ENCODE results near the gene MAP2K6. TPM values are rescaled to one million over a fixed set of nuclear protein-coding genes. Genes with fewer than 3 reads are reported as not detected.

MAP2K6 gene
- total RNA-seq, 1 donor from 2014 or later: 10.1 TPM

DNA sequence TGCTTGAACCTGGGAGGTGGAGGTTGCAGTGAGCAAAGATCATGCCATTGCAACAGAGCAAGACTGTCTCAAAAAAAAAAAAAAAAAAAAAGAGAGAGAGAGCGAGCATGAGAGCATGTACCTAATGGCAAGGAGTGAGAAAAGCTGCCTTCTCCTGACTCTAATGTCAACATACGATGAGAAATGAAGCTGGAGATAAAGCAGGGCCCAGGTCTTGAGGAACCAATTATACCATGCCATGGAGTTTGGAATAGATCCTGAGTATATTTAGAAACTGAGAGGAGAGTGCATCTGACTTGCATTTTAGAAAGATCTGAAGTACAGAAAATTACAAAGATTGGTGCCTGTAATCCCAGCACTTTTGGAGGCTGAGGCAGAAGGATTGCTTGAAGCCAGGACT lies 3.8 kb upstream of the MAP2K6 start:
- no peaks in the 10 kb centered on the region for H3K79me2 ChIP-seq (ENCODE audit: insufficient read depth, low read length)
- H4K20me1 ChIP-seq (ENCODE audit: insufficient read depth, low read length): no peaks in the 10 kb centered on the region
- peaks cover 2% of the 10 kb centered on the region for H3K4me1 ChIP-seq (ENCODE audit: insufficient read depth, low read length)
- Mint-ChIP-seq H3K36me3 (ENCODE audit: low read depth, unreplicated experiment) (no peaks in the 10 kb centered on the region), H3K4me3 (ENCODE audit: unreplicated experiment) (no peak overlapping the region), H3K4me1 (ENCODE audit: low read depth, unreplicated experiment) (no peaks in the 10 kb centered on the region), H3K9me3 (ENCODE audit: unreplicated experiment) (no peaks in the 10 kb centered on the region), H3K27me3 (ENCODE audit: low read depth, unreplicated experiment) (peaks cover 2% of the 10 kb centered on the region), H3K27ac (ENCODE audit: unreplicated experiment) (no peak overlapping the region)
- H3K9ac ChIP-seq (ENCODE audit: low read length): no peak overlapping the region
- H3K27ac ChIP-seq (ENCODE audit: low read depth, low read length): no peak overlapping the region
- FAIRE-seq: no peak
- no peak for TF ChIP-seq EZH2 (IDR thresholded peaks at IDR 0.05; ENCODE audit: insufficient read depth, low read length)
- TF ChIP-seq, protein P1, sequence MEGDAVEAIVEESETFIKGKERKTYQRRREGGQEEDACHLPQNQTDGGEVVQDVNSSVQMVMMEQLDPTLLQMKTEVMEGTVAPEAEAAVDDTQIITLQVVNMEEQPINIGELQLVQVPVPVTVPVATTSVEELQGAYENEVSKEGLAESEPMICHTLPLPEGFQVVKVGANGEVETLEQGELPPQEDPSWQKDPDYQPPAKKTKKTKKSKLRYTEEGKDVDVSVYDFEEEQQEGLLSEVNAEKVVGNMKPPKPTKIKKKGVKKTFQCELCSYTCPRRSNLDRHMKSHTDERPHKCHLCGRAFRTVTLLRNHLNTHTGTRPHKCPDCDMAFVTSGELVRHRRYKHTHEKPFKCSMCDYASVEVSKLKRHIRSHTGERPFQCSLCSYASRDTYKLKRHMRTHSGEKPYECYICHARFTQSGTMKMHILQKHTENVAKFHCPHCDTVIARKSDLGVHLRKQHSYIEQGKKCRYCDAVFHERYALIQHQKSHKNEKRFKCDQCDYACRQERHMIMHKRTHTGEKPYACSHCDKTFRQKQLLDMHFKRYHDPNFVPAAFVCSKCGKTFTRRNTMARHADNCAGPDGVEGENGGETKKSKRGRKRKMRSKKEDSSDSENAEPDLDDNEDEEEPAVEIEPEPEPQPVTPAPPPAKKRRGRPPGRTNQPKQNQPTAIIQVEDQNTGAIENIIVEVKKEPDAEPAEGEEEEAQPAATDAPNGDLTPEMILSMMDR (IDR thresholded peaks at IDR 0.05; ENCODE audit: insufficient read depth, low read depth, low read length): no peak
- H3K36me3 ChIP-seq (ENCODE audit: insufficient read depth, low read length): no peaks in the 10 kb centered on the region
- no peaks in the 10 kb centered on the region for H3K27me3 ChIP-seq (ENCODE audit: insufficient read depth, low read length)
- no peak for DNase-seq (ENCODE audit: low read depth)
- no peak overlapping the region for H3K4me2 ChIP-seq (ENCODE audit: low read length)
- no peak overlapping the region for H2AFZ ChIP-seq (ENCODE audit: low read depth, low read length)
- no peak overlapping the region for H3K4me3 ChIP-seq (ENCODE audit: insufficient read depth, low read depth, low read length)
- no peaks in the 10 kb centered on the region for H3K9me3 ChIP-seq (ENCODE audit: insufficient read depth, low read depth, low read length)

GRCh38 chr17:69411766-69412165 lies 2.7 kb upstream of the MAP2K6 start:
- Mint-ChIP-seq H3K36me3 (ENCODE audit: low read depth, unreplicated experiment) (no peaks in the 10 kb centered on the region), H3K27me3 (ENCODE audit: low read depth, unreplicated experiment) (peaks cover 2% of the 10 kb centered on the region), H3K4me1 (ENCODE audit: low read depth, unreplicated experiment) (no peaks in the 10 kb centered on the region), H3K9me3 (ENCODE audit: unreplicated experiment) (no peaks in the 10 kb centered on the region), H3K27ac (ENCODE audit: unreplicated experiment) (no peak overlapping the region), H3K4me3 (ENCODE audit: unreplicated experiment) (no peak overlapping the region)
- Histone ChIP-seq H3K9ac (ENCODE audit: low read length) (no peak overlapping the region), H3K27me3 (ENCODE audit: insufficient read depth, low read length) (no peaks in the 10 kb centered on the region), H4K20me1 (ENCODE audit: insufficient read depth, low read length) (no peaks in the 10 kb centered on the region), H3K79me2 (ENCODE audit: insufficient read depth, low read length) (no peaks in the 10 kb centered on the region), H3K4me2 (ENCODE audit: low read length) (no peak overlapping the region), H3K4me3 (ENCODE audit: insufficient read depth, low read depth, low read length) (no peak overlapping the region), H2AFZ (ENCODE audit: low read depth, low read length) (no peak overlapping the region), H3K27ac (ENCODE audit: low read depth, low read length) (no peak overlapping the region), H3K4me1 (ENCODE audit: insufficient read depth, low read length) (peaks cover 2% of the 10 kb centered on the region), H3K36me3 (ENCODE audit: insufficient read depth, low read length) (no peaks in the 10 kb centered on the region), H3K9me3 (ENCODE audit: insufficient read depth, low read depth, low read length) (no peaks in the 10 kb centered on the region)
- FAIRE-seq: no peak
- TF ChIP-seq, protein P1 (IDR thresholded peaks at IDR 0.05; ENCODE audit: insufficient read depth, low read depth, low read length): no peak
- no peak for TF ChIP-seq EZH2 (IDR thresholded peaks at IDR 0.05; ENCODE audit: insufficient read depth, low read length)
- no peak for DNase-seq (ENCODE audit: low read depth)

GRCh38 chr17:69412251-69412671 lies 2.2 kb upstream of the MAP2K6 start:
- Mint-ChIP-seq H3K27me3 (ENCODE audit: low read depth, unreplicated experiment) (peaks cover 2% of the 10 kb centered on the region), H3K4me1 (ENCODE audit: low read depth, unreplicated experiment) (no peaks in the 10 kb centered on the region), H3K27ac (ENCODE audit: unreplicated experiment) (no peak overlapping the region), H3K4me3 (ENCODE audit: unreplicated experiment) (no peak overlapping the region), H3K36me3 (ENCODE audit: low read depth, unreplicated experiment) (no peaks in the 10 kb centered on the region), H3K9me3 (ENCODE audit: unreplicated experiment) (no peaks in the 10 kb centered on the region)
- Histone ChIP-seq H3K9ac (ENCODE audit: low read length) (no peak overlapping the region), H3K27me3 (ENCODE audit: insufficient read depth, low read length) (no peaks in the 10 kb centered on the region), H3K79me2 (ENCODE audit: insufficient read depth, low read length) (no peaks in the 10 kb centered on the region), H2AFZ (ENCODE audit: low read depth, low read length) (no peak overlapping the region), H3K27ac (ENCODE audit: low read depth, low read length) (no peak overlapping the region), H3K4me2 (ENCODE audit: low read length) (no peak overlapping the region), H3K4me3 (ENCODE audit: insufficient read depth, low read depth, low read length) (no peak overlapping the region), H4K20me1 (ENCODE audit: insufficient read depth, low read length) (no peaks in the 10 kb centered on the region), H3K36me3 (ENCODE audit: insufficient read depth, low read length) (no peaks in the 10 kb centered on the region), H3K9me3 (ENCODE audit: insufficient read depth, low read depth, low read length) (no peaks in the 10 kb centered on the region), H3K4me1 (ENCODE audit: insufficient read depth, low read length) (peaks cover 2% of the 10 kb centered on the region)
- DNase-seq (ENCODE audit: low read depth): no peak
- no peak for FAIRE-seq
- no peak for TF ChIP-seq EZH2 (IDR thresholded peaks at IDR 0.05; ENCODE audit: insufficient read depth, low read length)
- TF ChIP-seq, protein P1 (IDR thresholded peaks at IDR 0.05; ENCODE audit: insufficient read depth, low read depth, low read length): no peak

All from astrocyte (in vitro differentiated cells and primary cell).